GM13977 (cell line): Measurements from ENCODE around the gene VPS13D.
"Not testable (repeated sequence)": the region's sequence is repeated elsewhere in the genome, so short reads cannot be mapped to it uniquely, and the experiment has no call there.

Experiments used
- DNase-seq: peaks from one replicate; pipeline ENCODE4 v3.0.0; 2012; ENCODE audit warnings: low spot score
- CTCF ChIP-seq: IDR thresholded peaks from 2 replicates; pipeline ENCODE4 v1.5.1; 2012; ENCODE audit warnings: mild to moderate bottlenecking, control low read depth; ENCODE audit not compliant: insufficient read depth; ENCODE audit errors: extremely low read depth, missing control alignments
- in situ Hi-C: fragments of 300-500 bp; cut with MboI; formaldehyde crosslinking; loops from one replicate; pipeline ENCODE4 v1.12.0; 2022; ENCODE audit warnings: low sequenced_read_pairs, low pct_unique_long_range_greater_than_20kb, mixed read lengths, inconsistent platforms; ENCODE audit not compliant: unreplicated experiment

The VPS13D gene

GRCh38 chr1:12537294-12537693 is 307.5 kb downstream of the VPS13D start:
- no peak for TF ChIP-seq CTCF
- in situ Hi-C loops = no loop called here

GRCh38 chr1:12537906-12538461 is 308.2 kb downstream of the VPS13D start:
- TF ChIP-seq CTCF = no peak
- in situ Hi-C loops = no loop called here
- no peak for DNase-seq

More at GRCh38 chr1:12537294-12537693, 307.5 kb downstream of the VPS13D start:
- DNase-seq = no peak

GRCh38 chr1:12538536-12538935 is 308.7 kb downstream of the VPS13D start:
- DNase-seq, in situ Hi-C loops: not testable (repeated sequence)

- in situ Hi-C loops = no loop called here
- DNase-seq = no peak
- TF ChIP-seq CTCF = no peak
Observed at GRCh38 chr1:12539320-12539704, 309.5 kb downstream of the VPS13D start.

GRCh38 chr1:12539705-12540579 is 310.1 kb downstream of the VPS13D start:
- no peak for DNase-seq
- in situ Hi-C loops = no loop called here
- TF ChIP-seq CTCF = no peak

- no peak for TF ChIP-seq CTCF
- in situ Hi-C loops = no loop called here
- DNase-seq = no peak
Observed at GRCh38 chr1:12540580-12541273, 310.9 kb downstream of the VPS13D start.
